Ascending aorta (tissue), 2 donors: ENCODE data around the gene TMEM202. TPM values are rescaled to one million over a fixed set of nuclear protein-coding genes. Genes with fewer than 3 reads are reported as not detected.
"Not testable (repeated sequence)": the region's sequence is repeated elsewhere in the genome, so short reads cannot be mapped to it uniquely, and the experiment has no call there.

Source experiments
- DNase-seq, 2 donors: peaks; one replicate each; pipeline ENCODE4 v3.0.0-alpha.2; 2019; ENCODE audit warnings: low spot score in 2 of 2
- H3K27ac ChIP-seq, 2 donors: fragments of 200-600 bp; sonication (generic); one replicate each; pipeline ENCODE4 v1.5.1; 2016 to 2017; ENCODE audit warnings: mild to moderate bottlenecking in 1 of 2
- H3K27me3 ChIP-seq: fragments of 200-600 bp; sonication (generic); one replicate; pipeline ENCODE4 v1.5.1; 2017
- H3K36me3 ChIP-seq, 2 donors: fragments of 200-600 bp; sonication (generic); one replicate each; pipeline ENCODE4 v1.5.1; 2016
- H3K4me1 ChIP-seq, 2 donors: fragments of 200-600 bp; sonication (generic); one replicate each; pipeline ENCODE4 v1.5.1; 2016 to 2017; ENCODE audit warnings: mild to moderate bottlenecking in 1 of 2
- H3K4me3 ChIP-seq, 2 donors: fragments of 200-600 bp; sonication (generic); one replicate each; pipeline ENCODE4 v1.5.1; 2016 to 2017; ENCODE audit warnings: mild to moderate bottlenecking in 1 of 2
- H3K9me3 ChIP-seq, 2 donors: fragments of 200-600 bp; sonication (generic); one replicate each; pipeline ENCODE4 v1.5.1; 2016
- CTCF ChIP-seq, 3 experiments: fragments of 200-600 bp in 2 of 3; fragments of 450-650 bp in 1 of 3; sonication (generic) in 2 of 3; IDR thresholded peaks; one replicate each; pipeline ENCODE4 v1.5.1; 2016 to 2019; ENCODE audit warnings: antibody characterized with exemption in 3 of 3, mild to moderate bottlenecking in 1 of 3, moderate library complexity in 1 of 3
- intact Hi-C: fragments of 100-400 bp; cut with DNase I; formaldehyde crosslinking; loops from one replicate; pipeline ENCODE4 v1.15.1; 2023
- total RNA-seq: library from RNA; depleted of rRNA; stranded (reverse); fragments of >200 nt; gene quantifications from one replicate; pipeline ENCODE4 v1.1.0, GENCODE V29; 2016

Gene TMEM202
- total RNA-seq, 1 donor from 2014 or later: not detected

DNA sequence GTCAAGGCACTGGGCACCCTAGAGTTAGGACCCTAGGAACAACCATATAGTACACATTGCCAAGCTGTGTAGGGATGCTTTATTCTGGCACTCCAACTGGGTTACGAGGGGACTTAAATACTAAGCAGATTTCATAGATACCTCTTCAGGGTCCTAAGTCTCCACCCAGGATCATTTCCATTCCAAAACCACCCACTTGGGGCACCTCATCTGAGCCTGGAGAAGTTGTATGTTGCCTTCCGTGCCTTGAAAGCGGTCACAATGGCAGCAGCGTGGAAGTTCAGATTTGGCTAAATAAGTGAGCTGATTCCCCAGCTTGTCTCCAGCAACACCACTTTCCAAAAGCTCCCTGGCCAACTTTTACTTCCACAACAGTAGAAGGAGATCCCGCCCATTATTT lies 4.6 kb downstream of the TMEM202 start:
- no peaks in the 10 kb centered on the region for H3K36me3 ChIP-seq
- H3K4me1 ChIP-seq: no peaks in the 10 kb centered on the region
- no peaks in the 10 kb centered on the region for H3K9me3 ChIP-seq
- no peak overlapping the region for H3K4me3 ChIP-seq
- intact Hi-C loops: no loop called here
- TF ChIP-seq CTCF (IDR thresholded peaks at IDR 0.05): no peak
- DNase-seq: no peak
- H3K27ac ChIP-seq: no peak overlapping the region
- no peaks in the 10 kb centered on the region for H3K27me3 ChIP-seq

- Histone ChIP-seq H3K27ac (no peak overlapping the region), H3K36me3 (no peaks in the 10 kb centered on the region), H3K27me3 (no peaks in the 10 kb centered on the region), H3K9me3 (no peaks in the 10 kb centered on the region), H3K4me3 (no peak overlapping the region), H3K4me1 (no peaks in the 10 kb centered on the region)
- no peak for TF ChIP-seq CTCF (IDR thresholded peaks at IDR 0.05)
- no peak for DNase-seq
- intact Hi-C loops: no loop called here
Measured at GRCh38 chr15:72404356-72404755, 6.3 kb downstream of the TMEM202 start.

DNA sequence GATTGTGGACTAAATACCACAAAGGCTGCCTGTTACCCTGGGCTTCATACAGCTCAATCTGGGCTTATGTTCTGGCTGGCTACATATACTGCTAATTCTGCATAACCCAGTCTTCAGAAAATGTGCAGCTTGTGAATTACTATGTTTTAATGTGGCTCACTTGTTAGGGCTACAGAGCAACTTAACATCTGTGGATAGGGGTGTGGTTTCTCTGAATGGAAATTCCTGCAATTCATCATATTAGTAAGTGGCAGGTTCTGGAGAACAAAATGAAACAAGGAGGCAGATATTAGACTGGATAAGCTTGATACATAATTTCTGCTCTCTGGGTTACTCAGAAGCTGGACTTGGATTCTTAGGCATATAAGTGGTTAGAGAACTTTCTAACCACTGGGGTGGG lies 6.7 kb downstream of the TMEM202 start:
- no peaks in the 10 kb centered on the region for H3K27me3 ChIP-seq
- H3K4me1 ChIP-seq: no peaks in the 10 kb centered on the region
- no peak for TF ChIP-seq CTCF (IDR thresholded peaks at IDR 0.05)
- H3K9me3 ChIP-seq: no peaks in the 10 kb centered on the region
- no peaks in the 10 kb centered on the region for H3K36me3 ChIP-seq
- intact Hi-C loops: no loop called here
- H3K27ac ChIP-seq: no peak overlapping the region
- H3K4me3 ChIP-seq: no peak overlapping the region
- no peak for DNase-seq

GRCh38 chr15:72406936-72407335 lies 8.8 kb downstream of the TMEM202 start:
- DNase-seq: no peak
- Histone ChIP-seq H3K4me1 (no peaks in the 10 kb centered on the region), H3K27ac (no peak overlapping the region), H3K4me3 (no peak overlapping the region), H3K36me3 (no peaks in the 10 kb centered on the region), H3K27me3 (no peaks in the 10 kb centered on the region), H3K9me3 (peaks cover 0 to 8% of the 10 kb centered on the region in 2 donors)
- intact Hi-C loops: no loop called here
- TF ChIP-seq CTCF (IDR thresholded peaks at IDR 0.05): no peak

DNA sequence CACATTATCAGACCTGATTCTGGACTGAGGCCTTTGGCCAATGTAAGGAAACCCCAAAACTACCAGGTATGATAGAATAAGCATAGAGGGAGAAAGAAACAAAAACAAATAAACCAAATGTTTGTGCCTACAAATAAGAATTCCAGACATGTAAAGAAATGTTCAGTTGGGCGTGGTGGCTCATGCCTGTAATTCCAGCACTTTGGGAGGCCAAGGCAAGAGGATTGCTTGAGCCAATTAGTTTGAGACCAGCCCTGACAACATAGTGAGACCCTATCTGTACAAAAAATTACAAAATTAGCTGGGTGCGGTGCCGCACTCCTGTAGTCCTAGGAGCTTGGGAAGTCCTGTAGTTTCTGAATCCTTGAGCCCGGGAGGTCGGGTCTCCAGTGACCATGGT lies 13.0 kb downstream of the TMEM202 start:
- H3K4me3 ChIP-seq: no peak overlapping the region
- no peak for TF ChIP-seq CTCF (IDR thresholded peaks at IDR 0.05)
- intact Hi-C loops: no loop called here

GRCh38 chr15:72411544-72411943 lies 13.4 kb downstream of the TMEM202 start:
- no peak for TF ChIP-seq CTCF (IDR thresholded peaks at IDR 0.05)
- no peaks in the 10 kb centered on the region for H3K4me1 ChIP-seq
- no peak overlapping the region for H3K27ac ChIP-seq
- no peak overlapping the region for H3K4me3 ChIP-seq
- no peak for DNase-seq
- peaks cover 0 to 8% of the 10 kb centered on the region in 2 donors for H3K9me3 ChIP-seq
- intact Hi-C loops: no loop called here
- H3K27me3 ChIP-seq: no peaks in the 10 kb centered on the region
- no peaks in the 10 kb centered on the region for H3K36me3 ChIP-seq

More for the DNA sequence above, 13.0 kb downstream of the TMEM202 start:
- Histone ChIP-seq H3K36me3 (no peaks in the 10 kb centered on the region), H3K27me3 (no peaks in the 10 kb centered on the region), H3K9me3 (peaks cover 0 to 8% of the 10 kb centered on the region in 2 donors), H3K4me1 (no peaks in the 10 kb centered on the region), H3K27ac (no peak overlapping the region)
- no peak for DNase-seq

DNA sequence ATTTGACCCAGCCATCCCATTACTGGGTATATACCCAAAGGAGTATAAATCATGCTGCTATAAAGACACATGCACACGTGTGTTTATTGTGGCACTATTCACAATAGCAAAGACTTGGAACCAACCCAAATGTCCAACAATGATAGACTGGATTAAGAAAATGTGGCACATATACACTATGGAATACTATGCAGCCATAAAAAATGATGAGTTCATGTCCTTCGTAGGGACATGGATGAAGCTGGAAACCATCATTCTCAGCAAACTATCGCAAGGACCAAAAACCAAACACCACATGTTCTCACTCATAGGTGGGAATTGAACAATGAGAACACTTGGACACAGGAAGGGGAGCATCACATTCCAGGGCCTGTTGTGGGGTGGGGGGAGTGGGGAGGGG lies 15.2 kb downstream of the TMEM202 start:
- DNase-seq, H3K36me3 ChIP-seq, intact Hi-C loops, H3K4me1 ChIP-seq, H3K9me3 ChIP-seq, H3K4me3 ChIP-seq, H3K27ac ChIP-seq, H3K27me3 ChIP-seq: not testable (repeated sequence)
